Tibial artery (tissue), 4 donors: Measurements from ENCODE around the gene DSCAM.

Source experiments
- DNase-seq, 2 donors: peaks; one replicate each; pipeline ENCODE4 v3.0.0-alpha.2; 2019
- H3K27ac ChIP-seq, 2 donors: fragments of 200-600 bp; sonication (generic) in 1 of 2; 1 replicate in 1 of 2; 2 replicates in 1 of 2; pipeline ENCODE4 v1.5.1; 2018 to 2019; ENCODE audit warnings: mild to moderate bottlenecking in 1 of 2
- H3K27me3 ChIP-seq, 2 donors: fragments of 200-600 bp; sonication (generic) in 1 of 2; one replicate each; pipeline versions ENCODE4 v1.5.1 to v1.6.0; 2016 to 2019
- H3K36me3 ChIP-seq, 3 donors: fragments of 200-600 bp; sonication (generic) in 2 of 3; one replicate each; pipeline ENCODE4 v1.5.1; 2016 to 2019; ENCODE audit warnings: mild to moderate bottlenecking in 2 of 3
- H3K4me1 ChIP-seq, 4 donors: fragments of 200-600 bp; sonication (generic) in 2 of 4; 1 replicate in 3 of 4; 2 replicates in 1 of 4; pipeline ENCODE4 v1.5.1; 2016 to 2019
- H3K4me3 ChIP-seq, 2 donors: fragments of 200-600 bp; sonication (generic) in 1 of 2; 1 replicate in 1 of 2; 2 replicates in 1 of 2; pipeline ENCODE4 v1.5.1; 2018 to 2019; ENCODE audit warnings: mild to moderate bottlenecking in 2 of 2
- H3K9me3 ChIP-seq, 3 donors: fragments of 200-600 bp; sonication (generic) in 1 of 3; one replicate each; pipeline ENCODE4 v1.5.1; 2016 to 2019
- CTCF ChIP-seq, 2 experiments: fragments of 200-600 bp in 1 of 2; fragments of 450-650 bp in 1 of 2; IDR thresholded peaks; one replicate each; pipeline ENCODE4 v1.5.1; 2017 to 2019; ENCODE audit warnings: antibody characterized with exemption in 2 of 2, mild to moderate bottlenecking in 1 of 2, moderate library complexity in 1 of 2
- intact Hi-C: fragments of 100-400 bp; cut with DNase I; formaldehyde crosslinking; loops from one replicate; pipeline ENCODE4 v1.15.0; 2023; ENCODE audit warnings: low total_unique reads

The DSCAM gene

GRCh38 chr21:40356644-40357043, 490.3 kb downstream of the DSCAM start:
- intact Hi-C loops: no loop called here
- no peak for TF ChIP-seq CTCF (IDR thresholded peaks at IDR 0.05)
- no peaks in the 10 kb centered on the region for H3K27me3 ChIP-seq
- H3K9me3 ChIP-seq: no peaks in the 10 kb centered on the region
- H3K27ac ChIP-seq: no peak overlapping the region
- no peak for DNase-seq
- H3K4me1 ChIP-seq: no peaks in the 10 kb centered on the region
- no peak overlapping the region for H3K4me3 ChIP-seq
- H3K36me3 ChIP-seq: no peaks in the 10 kb centered on the region

- H3K27me3 ChIP-seq: no peaks in the 10 kb centered on the region
- no peak overlapping the region for H3K27ac ChIP-seq
- no peak for DNase-seq
- H3K36me3 ChIP-seq: no peaks in the 10 kb centered on the region
- intact Hi-C loops: no loop called here
- no peaks in the 10 kb centered on the region for H3K9me3 ChIP-seq
- TF ChIP-seq CTCF (IDR thresholded peaks at IDR 0.05): no peak
- no peaks in the 10 kb centered on the region for H3K4me1 ChIP-seq
- no peak overlapping the region for H3K4me3 ChIP-seq
Observed at GRCh38 chr21:40355076-40355475, 491.9 kb downstream of the DSCAM start.

GRCh38 chr21:40351006-40351405, 496.0 kb downstream of the DSCAM start:
- no peaks in the 10 kb centered on the region for H3K9me3 ChIP-seq
- no peak for TF ChIP-seq CTCF (IDR thresholded peaks at IDR 0.05)
- intact Hi-C loops: no loop called here
- no peak overlapping the region for H3K4me3 ChIP-seq
- no peak for DNase-seq
- H3K36me3 ChIP-seq: no peaks in the 10 kb centered on the region
- H3K4me1 ChIP-seq: no peaks in the 10 kb centered on the region
- H3K27me3 ChIP-seq: no peaks in the 10 kb centered on the region
- no peak overlapping the region for H3K27ac ChIP-seq

GRCh38 chr21:40349591-40349990, 497.4 kb downstream of the DSCAM start:
- intact Hi-C loops: no loop called here
- Histone ChIP-seq H3K9me3 (no peaks in the 10 kb centered on the region), H3K4me1 (no peaks in the 10 kb centered on the region), H3K27ac (no peak overlapping the region), H3K27me3 (no peaks in the 10 kb centered on the region), H3K4me3 (no peak overlapping the region), H3K36me3 (no peaks in the 10 kb centered on the region)
- no peak for DNase-seq
- TF ChIP-seq CTCF (IDR thresholded peaks at IDR 0.05): no peak

- DNase-seq: no peak
- Histone ChIP-seq H3K27me3 (no peaks in the 10 kb centered on the region), H3K27ac (no peak overlapping the region), H3K9me3 (no peaks in the 10 kb centered on the region), H3K36me3 (no peaks in the 10 kb centered on the region), H3K4me1 (no peaks in the 10 kb centered on the region), H3K4me3 (no peak overlapping the region)
- no peak for TF ChIP-seq CTCF (IDR thresholded peaks at IDR 0.05)
- intact Hi-C loops: no loop called here
Observed at GRCh38 chr21:40345711-40346321, 501.1 kb downstream of the DSCAM start.

- TF ChIP-seq CTCF (IDR thresholded peaks at IDR 0.05): no peak
- DNase-seq: no peak
- H3K9me3 ChIP-seq: no peaks in the 10 kb centered on the region
- H3K27ac ChIP-seq: no peak overlapping the region
- H3K36me3 ChIP-seq: no peaks in the 10 kb centered on the region
- H3K4me3 ChIP-seq: no peak overlapping the region
- no peaks in the 10 kb centered on the region for H3K27me3 ChIP-seq
- intact Hi-C loops: no loop called here
- no peaks in the 10 kb centered on the region for H3K4me1 ChIP-seq
Observed at GRCh38 chr21:40340357-40340756, 506.6 kb downstream of the DSCAM start.
